NB4 (cell line): Measurements from ENCODE around the gene GMCL1.

Experiments
- CTCF ChIP-seq: IDR thresholded peaks from one replicate; pipeline ENCODE4 v1.5.1; 2012; ENCODE audit warnings: low read depth, low read length
- MAX ChIP-seq: IDR thresholded peaks from 2 replicates; pipeline ENCODE4 v1.6.1; 2011; ENCODE audit warnings: low read depth, low read length
- POLR2A ChIP-seq: IDR thresholded peaks from 2 replicates; pipeline ENCODE4 v1.6.1; 2011; ENCODE audit warnings: mild to moderate bottlenecking; ENCODE audit not compliant: insufficient read length; ENCODE audit errors: extremely low read depth

DNA sequence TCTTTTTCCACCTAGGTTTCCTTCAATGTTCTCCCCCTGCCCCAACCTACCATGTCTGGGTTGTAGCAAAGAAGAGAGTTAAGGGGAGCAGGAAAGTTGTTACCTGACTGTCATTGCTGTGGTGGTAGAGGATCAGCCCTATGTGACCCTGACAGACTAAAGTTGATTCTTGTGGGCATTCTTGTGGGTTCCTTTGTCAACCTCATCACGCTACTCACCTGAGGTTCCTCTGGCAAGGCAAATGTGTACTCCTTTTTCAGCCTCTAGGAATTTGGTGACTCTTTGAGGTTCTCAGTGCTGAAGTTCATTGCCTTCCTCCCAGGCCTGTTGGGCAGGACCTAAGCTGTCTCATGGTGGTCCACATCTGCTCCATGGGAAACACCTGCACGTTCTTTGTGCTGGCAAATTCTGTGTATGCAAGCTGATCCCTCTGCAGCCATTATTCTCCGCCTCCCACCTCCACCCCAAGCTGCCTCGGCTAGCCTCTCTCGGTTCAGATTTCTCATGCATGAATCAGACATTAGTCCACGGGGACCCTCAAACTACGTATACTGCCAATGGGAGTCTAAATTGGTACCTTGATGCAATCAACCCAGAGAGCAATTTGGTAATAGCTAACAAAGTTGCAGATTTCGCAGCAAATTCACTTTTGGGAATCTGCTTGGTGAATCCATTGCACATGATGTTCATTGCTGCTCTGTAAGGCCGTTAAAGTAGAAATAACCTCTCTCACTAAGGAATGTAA is 1.5 kb upstream of the GMCL1 start:
- no peak for TF ChIP-seq CTCF
- no peak for TF ChIP-seq MAX
- TF ChIP-seq POLR2A: no peak
